KMS-11 (cell line): ENCODE data around the gene SCNN1B.

Experiments used
- H2AFZ ChIP-seq: fragments of 200-600 bp; sonication (generic); 2 replicates; pipeline ENCODE4 v1.6.1; 2016; ENCODE audit warnings: antibody characterized with exemption, mixed run types, low read depth
- H3K27ac ChIP-seq: fragments of 200-600 bp; sonication (generic); 2 replicates; pipeline ENCODE4 v1.6.1; 2016; ENCODE audit warnings: mild to moderate bottlenecking, mixed run types
- H3K27me3 ChIP-seq: fragments of 200-600 bp; sonication (generic); 2 replicates; pipeline ENCODE4 v1.6.1; 2017; ENCODE audit warnings: mild to moderate bottlenecking, low read depth, mixed run types, moderate library complexity; ENCODE audit not compliant: insufficient read depth
- H3K36me3 ChIP-seq: fragments of 200-600 bp; sonication (generic); 2 replicates; pipeline ENCODE4 v1.6.1; 2017; ENCODE audit warnings: mild to moderate bottlenecking, mixed run types; ENCODE audit not compliant: insufficient read depth
- H3K4me1 ChIP-seq: fragments of 200-600 bp; sonication (generic); 2 replicates; pipeline ENCODE4 v1.6.1; 2016; ENCODE audit warnings: mild to moderate bottlenecking, low read depth, mixed run types; ENCODE audit not compliant: poor library complexity, severe bottlenecking
- H3K4me2 ChIP-seq: fragments of 200-600 bp; sonication (generic); 2 replicates; pipeline ENCODE4 v1.7.0; 2016; ENCODE audit warnings: mild to moderate bottlenecking, mixed run types
- H3K4me3 ChIP-seq: fragments of 200-600 bp; sonication (generic); IDR thresholded peaks from 2 replicates; pipeline ENCODE4 v1.6.1; 2017; ENCODE audit warnings: low read depth, low read length, mixed read lengths; ENCODE audit not compliant: insufficient read depth
- H3K79me2 ChIP-seq: fragments of 200-600 bp; sonication (generic); 2 replicates; pipeline ENCODE4 v1.6.1; 2016; ENCODE audit warnings: low read depth, mixed run types; ENCODE audit not compliant: insufficient read depth
- H3K9ac ChIP-seq: fragments of 200-600 bp; sonication (generic); 2 replicates; pipeline ENCODE4 v1.6.1; 2016; ENCODE audit warnings: mild to moderate bottlenecking, mixed run types
- H4K20me1 ChIP-seq: fragments of 200-600 bp; sonication (generic); 2 replicates; pipeline ENCODE4 v1.6.1; 2016; ENCODE audit warnings: mild to moderate bottlenecking, mixed run types; ENCODE audit not compliant: insufficient read depth
- TF ChIP-seq, protein P1 (sequence below): fragments of 200-600 bp; sonication (generic); conservative IDR thresholded peaks from 2 replicates; pipeline ENCODE4 v1.6.1; 2017; ENCODE audit warnings: low read depth, mild to moderate bottlenecking, antibody characterized with exemption, low read length, moderate library complexity, mixed read lengths

Gene SCNN1B

DNA sequence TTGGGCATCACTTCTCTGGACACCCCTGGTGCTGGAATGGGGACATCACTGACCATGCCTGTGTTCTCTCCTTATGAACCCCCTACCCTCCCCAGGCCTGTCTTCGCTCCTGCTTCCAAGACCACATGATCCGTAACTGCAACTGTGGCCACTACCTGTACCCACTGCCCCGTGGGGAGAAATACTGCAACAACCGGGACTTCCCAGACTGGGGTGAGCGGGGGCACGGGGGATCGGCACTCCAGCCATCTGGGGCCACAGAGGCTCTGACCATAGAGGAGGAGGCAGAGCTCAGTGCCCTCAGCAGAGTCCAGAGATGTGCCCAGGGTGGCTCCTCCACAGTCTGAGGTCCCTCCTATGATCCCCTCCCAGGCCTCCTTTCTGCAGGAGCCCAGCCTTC lies 73.5 kb downstream of the SCNN1B start:
- Histone ChIP-seq H2AFZ (no peak overlapping the region), H4K20me1 (no peaks in the 10 kb centered on the region), H3K79me2 (no peaks in the 10 kb centered on the region), H3K27me3 (no peaks in the 10 kb centered on the region), H3K4me1 (peaks cover 9% of the 10 kb centered on the region), H3K4me2 (no peak overlapping the region), H3K4me3 (no peak overlapping the region), H3K36me3 (no peaks in the 10 kb centered on the region), H3K27ac (no peak overlapping the region), H3K9ac (no peak overlapping the region)
- TF ChIP-seq, protein P1, sequence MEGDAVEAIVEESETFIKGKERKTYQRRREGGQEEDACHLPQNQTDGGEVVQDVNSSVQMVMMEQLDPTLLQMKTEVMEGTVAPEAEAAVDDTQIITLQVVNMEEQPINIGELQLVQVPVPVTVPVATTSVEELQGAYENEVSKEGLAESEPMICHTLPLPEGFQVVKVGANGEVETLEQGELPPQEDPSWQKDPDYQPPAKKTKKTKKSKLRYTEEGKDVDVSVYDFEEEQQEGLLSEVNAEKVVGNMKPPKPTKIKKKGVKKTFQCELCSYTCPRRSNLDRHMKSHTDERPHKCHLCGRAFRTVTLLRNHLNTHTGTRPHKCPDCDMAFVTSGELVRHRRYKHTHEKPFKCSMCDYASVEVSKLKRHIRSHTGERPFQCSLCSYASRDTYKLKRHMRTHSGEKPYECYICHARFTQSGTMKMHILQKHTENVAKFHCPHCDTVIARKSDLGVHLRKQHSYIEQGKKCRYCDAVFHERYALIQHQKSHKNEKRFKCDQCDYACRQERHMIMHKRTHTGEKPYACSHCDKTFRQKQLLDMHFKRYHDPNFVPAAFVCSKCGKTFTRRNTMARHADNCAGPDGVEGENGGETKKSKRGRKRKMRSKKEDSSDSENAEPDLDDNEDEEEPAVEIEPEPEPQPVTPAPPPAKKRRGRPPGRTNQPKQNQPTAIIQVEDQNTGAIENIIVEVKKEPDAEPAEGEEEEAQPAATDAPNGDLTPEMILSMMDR: no peak

DNA sequence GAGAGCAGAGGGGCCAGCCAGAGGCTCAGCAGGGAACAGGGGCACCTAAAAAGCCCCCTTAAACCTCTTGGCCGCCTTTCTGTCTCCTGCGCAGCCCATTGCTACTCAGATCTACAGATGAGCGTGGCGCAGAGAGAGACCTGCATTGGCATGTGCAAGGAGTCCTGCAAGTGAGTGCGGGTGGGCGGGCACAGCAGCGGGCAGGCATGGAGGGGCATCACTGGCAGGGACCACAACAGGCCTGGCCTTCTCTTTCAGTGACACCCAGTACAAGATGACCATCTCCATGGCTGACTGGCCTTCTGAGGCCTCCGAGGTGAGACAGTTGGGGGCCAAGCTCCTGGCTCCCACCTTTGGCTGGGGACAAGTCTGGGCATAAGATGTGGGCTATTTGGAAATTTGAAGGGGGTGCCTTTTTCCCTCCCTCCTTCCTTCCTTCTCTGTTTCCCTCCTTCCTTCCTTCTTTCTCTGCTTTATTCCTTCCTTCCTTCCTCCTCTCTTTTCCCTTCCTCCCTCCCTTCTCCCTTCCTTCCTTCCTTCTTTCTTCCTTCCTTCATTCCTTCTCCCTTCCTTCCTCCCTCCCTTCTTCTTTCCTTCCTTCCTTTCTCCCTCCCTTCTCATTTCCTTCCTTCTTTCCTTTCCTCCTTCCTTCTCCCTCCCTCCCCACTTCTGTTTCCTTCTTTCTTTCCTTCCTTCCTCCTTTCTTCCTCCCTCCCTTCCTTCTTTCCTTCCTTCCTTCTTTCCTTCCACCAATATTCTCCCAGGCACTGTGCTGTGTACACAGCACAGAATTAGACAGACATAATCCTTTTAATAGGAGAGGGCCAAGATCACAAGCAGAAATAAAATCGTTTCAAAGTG lies 75.2 kb downstream of the SCNN1B start:
- Histone ChIP-seq H4K20me1 (no peaks in the 10 kb centered on the region), H3K4me2 (no peak overlapping the region), H2AFZ (no peak overlapping the region), H3K9ac (no peak overlapping the region), H3K27me3 (no peaks in the 10 kb centered on the region), H3K4me1 (peaks cover 2% of the 10 kb centered on the region), H3K27ac (no peak overlapping the region), H3K79me2 (no peaks in the 10 kb centered on the region), H3K36me3 (no peaks in the 10 kb centered on the region), H3K4me3 (no peak overlapping the region)
- TF ChIP-seq, protein P1: no peak

DNA sequence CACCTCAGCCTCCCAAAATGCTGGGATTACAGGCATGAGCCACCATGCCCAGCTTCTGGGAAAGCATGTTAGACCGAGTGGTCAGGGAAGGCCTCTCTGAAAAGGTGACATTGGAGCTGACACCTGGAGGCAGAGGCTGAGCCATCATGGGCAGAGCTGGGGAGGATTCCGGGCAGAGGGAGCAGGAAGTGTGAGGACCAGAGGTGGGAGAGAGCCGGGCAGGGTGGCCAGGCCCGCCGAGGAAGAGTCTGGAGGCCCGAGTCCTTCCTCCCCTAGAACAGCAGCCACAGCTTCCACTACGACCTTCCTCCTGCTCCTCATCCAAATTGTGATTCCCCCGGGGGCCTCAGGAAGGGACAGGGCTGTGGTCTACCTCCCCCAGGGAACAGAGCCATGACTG lies 76.2 kb downstream of the SCNN1B start:
- Histone ChIP-seq H3K9ac (no peak overlapping the region), H3K4me3 (no peak overlapping the region), H3K79me2 (no peaks in the 10 kb centered on the region), H3K36me3 (no peaks in the 10 kb centered on the region), H4K20me1 (no peaks in the 10 kb centered on the region), H3K27me3 (no peaks in the 10 kb centered on the region), H3K4me2 (no peak overlapping the region), H3K27ac (no peak overlapping the region), H3K4me1 (no peaks in the 10 kb centered on the region), H2AFZ (no peak overlapping the region)
- TF ChIP-seq, protein P1: no peak

DNA sequence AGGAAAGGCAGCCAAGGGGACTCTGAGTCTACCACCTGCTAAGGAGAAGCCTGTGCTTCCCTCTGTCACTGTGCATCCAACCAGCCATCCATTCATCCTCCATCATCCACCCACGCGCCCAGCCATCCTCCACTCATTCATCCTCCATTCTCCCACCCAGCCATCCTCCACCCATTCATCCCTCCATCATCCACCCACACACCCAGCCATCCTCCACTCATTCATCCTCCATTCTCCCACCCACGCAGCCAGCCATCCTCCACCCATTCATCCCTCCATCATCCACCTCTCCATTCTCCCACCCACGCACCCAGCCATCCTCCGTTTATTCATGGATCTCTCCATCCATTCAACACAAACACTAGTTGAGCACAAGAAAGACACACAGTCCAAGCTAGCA lies 76.8 kb downstream of the SCNN1B start:
- no peak overlapping the region for H3K4me3 ChIP-seq
- H2AFZ ChIP-seq: no peak overlapping the region
- H3K79me2 ChIP-seq: no peaks in the 10 kb centered on the region
- H3K27me3 ChIP-seq: no peaks in the 10 kb centered on the region
- no peaks in the 10 kb centered on the region for H3K36me3 ChIP-seq
- H3K27ac ChIP-seq: no peak overlapping the region
- H3K9ac ChIP-seq: no peak overlapping the region
- H3K4me2 ChIP-seq: no peak overlapping the region
- H3K4me1 ChIP-seq: no peaks in the 10 kb centered on the region
- H4K20me1 ChIP-seq: no peaks in the 10 kb centered on the region
- TF ChIP-seq, protein P1: no peak
